ENCODE measurements around the gene OCSTAMP.

- TF ChIP-seq CTCF (conservative IDR thresholded peaks at IDR 0.05) (no peak), ZFX (IDR thresholded peaks at IDR 0.05) (no peak)
These were observed 45.5 kb upstream of the OCSTAMP start for GRCh38 chr20:46595933-46596332.
